Measurements from ENCODE around the gene ELAVL4.

- TF ChIP-seq, protein P1, sequence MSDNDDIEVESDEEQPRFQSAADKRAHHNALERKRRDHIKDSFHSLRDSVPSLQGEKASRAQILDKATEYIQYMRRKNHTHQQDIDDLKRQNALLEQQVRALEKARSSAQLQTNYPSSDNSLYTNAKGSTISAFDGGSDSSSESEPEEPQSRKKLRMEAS (IDR thresholded peaks at IDR 0.05): no peak
- no peak for TF ChIP-seq TAF1 (conservative IDR thresholded peaks at IDR 0.05)
- TF ChIP-seq, protein P2, sequence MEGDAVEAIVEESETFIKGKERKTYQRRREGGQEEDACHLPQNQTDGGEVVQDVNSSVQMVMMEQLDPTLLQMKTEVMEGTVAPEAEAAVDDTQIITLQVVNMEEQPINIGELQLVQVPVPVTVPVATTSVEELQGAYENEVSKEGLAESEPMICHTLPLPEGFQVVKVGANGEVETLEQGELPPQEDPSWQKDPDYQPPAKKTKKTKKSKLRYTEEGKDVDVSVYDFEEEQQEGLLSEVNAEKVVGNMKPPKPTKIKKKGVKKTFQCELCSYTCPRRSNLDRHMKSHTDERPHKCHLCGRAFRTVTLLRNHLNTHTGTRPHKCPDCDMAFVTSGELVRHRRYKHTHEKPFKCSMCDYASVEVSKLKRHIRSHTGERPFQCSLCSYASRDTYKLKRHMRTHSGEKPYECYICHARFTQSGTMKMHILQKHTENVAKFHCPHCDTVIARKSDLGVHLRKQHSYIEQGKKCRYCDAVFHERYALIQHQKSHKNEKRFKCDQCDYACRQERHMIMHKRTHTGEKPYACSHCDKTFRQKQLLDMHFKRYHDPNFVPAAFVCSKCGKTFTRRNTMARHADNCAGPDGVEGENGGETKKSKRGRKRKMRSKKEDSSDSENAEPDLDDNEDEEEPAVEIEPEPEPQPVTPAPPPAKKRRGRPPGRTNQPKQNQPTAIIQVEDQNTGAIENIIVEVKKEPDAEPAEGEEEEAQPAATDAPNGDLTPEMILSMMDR (IDR thresholded peaks at IDR 0.05; ENCODE audit: low read depth, low read length, missing input control): no peak
- TF ChIP-seq JUND (IDR thresholded peaks at IDR 0.05): no peak
- TF ChIP-seq GABPA (IDR thresholded peaks at IDR 0.05 in 1 of 2, conservative IDR thresholded peaks at IDR 0.05 in 1 of 2): no peak
- TF ChIP-seq, protein P3, sequence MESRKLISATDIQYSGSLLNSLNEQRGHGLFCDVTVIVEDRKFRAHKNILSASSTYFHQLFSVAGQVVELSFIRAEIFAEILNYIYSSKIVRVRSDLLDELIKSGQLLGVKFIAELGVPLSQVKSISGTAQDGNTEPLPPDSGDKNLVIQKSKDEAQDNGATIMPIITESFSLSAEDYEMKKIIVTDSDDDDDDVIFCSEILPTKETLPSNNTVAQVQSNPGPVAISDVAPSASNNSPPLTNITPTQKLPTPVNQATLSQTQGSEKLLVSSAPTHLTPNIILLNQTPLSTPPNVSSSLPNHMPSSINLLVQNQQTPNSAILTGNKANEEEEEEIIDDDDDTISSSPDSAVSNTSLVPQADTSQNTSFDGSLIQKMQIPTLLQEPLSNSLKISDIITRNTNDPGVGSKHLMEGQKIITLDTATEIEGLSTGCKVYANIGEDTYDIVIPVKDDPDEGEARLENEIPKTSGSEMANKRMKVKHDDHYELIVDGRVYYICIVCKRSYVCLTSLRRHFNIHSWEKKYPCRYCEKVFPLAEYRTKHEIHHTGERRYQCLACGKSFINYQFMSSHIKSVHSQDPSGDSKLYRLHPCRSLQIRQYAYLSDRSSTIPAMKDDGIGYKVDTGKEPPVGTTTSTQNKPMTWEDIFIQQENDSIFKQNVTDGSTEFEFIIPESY (IDR thresholded peaks at IDR 0.05): no peak
- no peak for TF ChIP-seq FOXA1 (IDR thresholded peaks at IDR 0.05)
- no peak for TF ChIP-seq YY1 (IDR thresholded peaks at IDR 0.05)
- no peak for TF ChIP-seq HNF4G (IDR thresholded peaks at IDR 0.05)
- no peak for TF ChIP-seq ATF3 (IDR thresholded peaks at IDR 0.05)
- TF ChIP-seq EGR1 (IDR thresholded peaks at IDR 0.05; ENCODE audit: low read depth in 2 of 2): no peak
Measured at GRCh38 chr1:50163680-50164079, 55.0 kb downstream of the ELAVL4 start.
